KMS-11 (cell line): ENCODE measurements around the gene RSPO1.

ENCODE experiments used
- H2AFZ ChIP-seq: fragments of 200-600 bp; sonication (generic); 2 replicates; pipeline ENCODE4 v1.6.1; 2016; ENCODE audit warnings: antibody characterized with exemption, mixed run types, low read depth
- H3K27ac ChIP-seq: fragments of 200-600 bp; sonication (generic); 2 replicates; pipeline ENCODE4 v1.6.1; 2016; ENCODE audit warnings: mild to moderate bottlenecking, mixed run types
- H3K27me3 ChIP-seq: fragments of 200-600 bp; sonication (generic); 2 replicates; pipeline ENCODE4 v1.6.1; 2017; ENCODE audit warnings: mild to moderate bottlenecking, low read depth, mixed run types, moderate library complexity; ENCODE audit not compliant: insufficient read depth
- H3K36me3 ChIP-seq: fragments of 200-600 bp; sonication (generic); 2 replicates; pipeline ENCODE4 v1.6.1; 2017; ENCODE audit warnings: mild to moderate bottlenecking, mixed run types; ENCODE audit not compliant: insufficient read depth
- H3K4me1 ChIP-seq: fragments of 200-600 bp; sonication (generic); 2 replicates; pipeline ENCODE4 v1.6.1; 2016; ENCODE audit warnings: mild to moderate bottlenecking, low read depth, mixed run types; ENCODE audit not compliant: poor library complexity, severe bottlenecking
- H3K4me2 ChIP-seq: fragments of 200-600 bp; sonication (generic); 2 replicates; pipeline ENCODE4 v1.7.0; 2016; ENCODE audit warnings: mild to moderate bottlenecking, mixed run types
- H3K4me3 ChIP-seq: fragments of 200-600 bp; sonication (generic); IDR thresholded peaks from 2 replicates; pipeline ENCODE4 v1.6.1; 2017; ENCODE audit warnings: low read depth, low read length, mixed read lengths; ENCODE audit not compliant: insufficient read depth
- H3K79me2 ChIP-seq: fragments of 200-600 bp; sonication (generic); 2 replicates; pipeline ENCODE4 v1.6.1; 2016; ENCODE audit warnings: low read depth, mixed run types; ENCODE audit not compliant: insufficient read depth
- H3K9ac ChIP-seq: fragments of 200-600 bp; sonication (generic); 2 replicates; pipeline ENCODE4 v1.6.1; 2016; ENCODE audit warnings: mild to moderate bottlenecking, mixed run types
- H4K20me1 ChIP-seq: fragments of 200-600 bp; sonication (generic); 2 replicates; pipeline ENCODE4 v1.6.1; 2016; ENCODE audit warnings: mild to moderate bottlenecking, mixed run types; ENCODE audit not compliant: insufficient read depth
- TF ChIP-seq, protein P1 (sequence below): fragments of 200-600 bp; sonication (generic); conservative IDR thresholded peaks from 2 replicates; pipeline ENCODE4 v1.6.1; 2017; ENCODE audit warnings: low read depth, mild to moderate bottlenecking, antibody characterized with exemption, low read length, moderate library complexity, mixed read lengths

The RSPO1 gene

DNA sequence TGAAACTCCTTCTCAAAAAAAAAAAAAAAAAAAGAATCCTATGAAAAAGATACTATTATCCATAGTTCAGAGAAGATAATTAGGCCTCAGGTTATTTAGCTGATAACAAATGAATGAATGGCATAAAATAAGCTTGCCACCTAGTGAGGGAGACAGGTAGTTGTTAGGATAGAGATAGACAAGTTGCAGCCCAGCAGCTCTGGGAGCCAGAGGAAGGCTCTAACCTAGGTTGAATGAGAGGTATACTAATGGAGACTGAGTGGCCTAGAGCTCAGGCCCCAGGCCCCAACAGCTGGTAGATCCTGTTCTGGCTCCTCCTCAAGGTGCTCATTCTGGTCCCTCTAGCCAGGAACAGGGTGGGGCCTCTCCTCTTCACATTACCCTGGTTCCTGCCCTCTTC, 20.6 kb upstream of the RSPO1 start:
- Histone ChIP-seq H3K27me3 (no peaks in the 10 kb centered on the region), H3K4me2 (no peak overlapping the region), H3K4me3 (no peak overlapping the region), H3K79me2 (no peaks in the 10 kb centered on the region), H4K20me1 (no peaks in the 10 kb centered on the region), H3K9ac (no peak overlapping the region), H2AFZ (no peak overlapping the region), H3K4me1 (no peaks in the 10 kb centered on the region), H3K27ac (no peak overlapping the region), H3K36me3 (no peaks in the 10 kb centered on the region)
- TF ChIP-seq, protein P1, sequence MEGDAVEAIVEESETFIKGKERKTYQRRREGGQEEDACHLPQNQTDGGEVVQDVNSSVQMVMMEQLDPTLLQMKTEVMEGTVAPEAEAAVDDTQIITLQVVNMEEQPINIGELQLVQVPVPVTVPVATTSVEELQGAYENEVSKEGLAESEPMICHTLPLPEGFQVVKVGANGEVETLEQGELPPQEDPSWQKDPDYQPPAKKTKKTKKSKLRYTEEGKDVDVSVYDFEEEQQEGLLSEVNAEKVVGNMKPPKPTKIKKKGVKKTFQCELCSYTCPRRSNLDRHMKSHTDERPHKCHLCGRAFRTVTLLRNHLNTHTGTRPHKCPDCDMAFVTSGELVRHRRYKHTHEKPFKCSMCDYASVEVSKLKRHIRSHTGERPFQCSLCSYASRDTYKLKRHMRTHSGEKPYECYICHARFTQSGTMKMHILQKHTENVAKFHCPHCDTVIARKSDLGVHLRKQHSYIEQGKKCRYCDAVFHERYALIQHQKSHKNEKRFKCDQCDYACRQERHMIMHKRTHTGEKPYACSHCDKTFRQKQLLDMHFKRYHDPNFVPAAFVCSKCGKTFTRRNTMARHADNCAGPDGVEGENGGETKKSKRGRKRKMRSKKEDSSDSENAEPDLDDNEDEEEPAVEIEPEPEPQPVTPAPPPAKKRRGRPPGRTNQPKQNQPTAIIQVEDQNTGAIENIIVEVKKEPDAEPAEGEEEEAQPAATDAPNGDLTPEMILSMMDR: no peak

DNA sequence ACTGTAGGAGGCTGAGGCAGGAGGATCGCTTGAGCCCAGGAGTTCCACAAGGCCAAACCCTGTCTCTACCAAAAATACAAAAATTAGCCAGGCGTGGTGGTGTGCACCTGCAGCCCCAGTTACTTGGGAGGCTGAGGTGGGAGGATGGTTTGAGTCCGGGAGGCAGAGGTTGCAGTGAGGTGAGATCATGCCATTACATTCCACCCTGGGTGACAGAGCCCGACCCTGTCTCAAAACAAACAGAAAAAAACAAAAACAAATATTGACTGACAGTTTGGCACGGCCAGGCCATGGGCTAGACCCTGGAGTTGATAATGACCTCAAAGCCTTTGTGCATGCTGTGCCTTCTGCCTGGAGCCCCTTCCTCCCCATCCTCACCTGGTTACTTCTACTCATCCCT, 19.2 kb upstream of the RSPO1 start:
- no peaks in the 10 kb centered on the region for H3K27me3 ChIP-seq
- H3K9ac ChIP-seq: no peak overlapping the region
- no peak overlapping the region for H3K4me2 ChIP-seq
- no peak overlapping the region for H2AFZ ChIP-seq
- H3K4me3 ChIP-seq: no peak overlapping the region
- TF ChIP-seq, protein P1: no peak
- H3K27ac ChIP-seq: no peak overlapping the region
- H3K79me2 ChIP-seq: no peaks in the 10 kb centered on the region
- no peaks in the 10 kb centered on the region for H3K4me1 ChIP-seq
- H3K36me3 ChIP-seq: no peaks in the 10 kb centered on the region
- H4K20me1 ChIP-seq: no peaks in the 10 kb centered on the region

DNA sequence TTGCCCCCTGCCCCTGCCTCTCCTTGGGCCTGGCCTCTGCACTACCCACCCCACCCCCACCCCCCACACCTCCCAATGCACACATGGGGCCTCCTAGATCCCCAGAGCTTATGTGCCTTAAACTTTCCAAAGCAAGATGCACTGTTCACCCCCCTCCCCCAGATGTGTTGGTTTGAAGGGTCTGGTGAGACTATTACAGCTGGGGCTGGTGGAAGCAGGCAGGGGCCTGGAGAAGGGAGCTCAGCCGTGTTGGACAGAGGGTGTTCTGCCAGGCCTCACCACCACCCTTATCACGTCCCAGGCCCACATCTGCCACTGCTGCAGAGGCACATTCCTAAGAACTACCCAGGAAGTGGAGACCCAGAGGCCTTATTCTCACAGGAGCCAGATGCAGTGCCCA, 18.3 kb upstream of the RSPO1 start:
- H3K4me3 ChIP-seq: no peak overlapping the region
- TF ChIP-seq, protein P1: no peak
- H3K27ac ChIP-seq: no peak overlapping the region
- H3K27me3 ChIP-seq: no peaks in the 10 kb centered on the region
- no peak overlapping the region for H3K4me2 ChIP-seq
- H2AFZ ChIP-seq: no peak overlapping the region
- no peaks in the 10 kb centered on the region for H3K79me2 ChIP-seq
- H3K9ac ChIP-seq: no peak overlapping the region
- H3K4me1 ChIP-seq: no peaks in the 10 kb centered on the region
- H4K20me1 ChIP-seq: no peaks in the 10 kb centered on the region
- no peaks in the 10 kb centered on the region for H3K36me3 ChIP-seq

DNA sequence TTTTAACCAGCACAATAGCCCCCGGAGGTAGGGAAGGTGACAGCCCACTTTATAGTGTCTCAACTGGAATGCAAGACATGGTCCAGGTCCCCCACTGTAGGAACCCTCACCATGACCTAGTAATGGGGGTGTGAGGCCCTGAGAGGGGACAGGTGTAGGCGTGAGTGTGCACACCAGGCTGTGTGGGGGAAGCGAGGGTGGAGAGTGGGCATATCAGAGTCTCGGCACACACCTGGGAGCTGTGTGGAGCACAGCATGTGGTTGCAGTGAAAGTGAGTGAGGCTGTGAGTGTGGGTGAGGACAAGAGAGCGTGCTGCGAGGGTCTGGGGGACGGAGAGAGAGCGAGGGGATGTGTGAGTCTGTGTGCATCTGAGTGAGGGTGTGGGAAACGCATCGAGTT, 17.1 kb upstream of the RSPO1 start:
- H3K27ac ChIP-seq: no peak overlapping the region
- H3K4me2 ChIP-seq: no peak overlapping the region
- H3K9ac ChIP-seq: no peak overlapping the region
- no peak overlapping the region for H2AFZ ChIP-seq
- H3K36me3 ChIP-seq: no peaks in the 10 kb centered on the region
- no peak overlapping the region for H3K4me3 ChIP-seq
- no peaks in the 10 kb centered on the region for H3K4me1 ChIP-seq
- TF ChIP-seq, protein P1: no peak
- H3K79me2 ChIP-seq: no peaks in the 10 kb centered on the region
- no peaks in the 10 kb centered on the region for H4K20me1 ChIP-seq
- no peaks in the 10 kb centered on the region for H3K27me3 ChIP-seq

DNA sequence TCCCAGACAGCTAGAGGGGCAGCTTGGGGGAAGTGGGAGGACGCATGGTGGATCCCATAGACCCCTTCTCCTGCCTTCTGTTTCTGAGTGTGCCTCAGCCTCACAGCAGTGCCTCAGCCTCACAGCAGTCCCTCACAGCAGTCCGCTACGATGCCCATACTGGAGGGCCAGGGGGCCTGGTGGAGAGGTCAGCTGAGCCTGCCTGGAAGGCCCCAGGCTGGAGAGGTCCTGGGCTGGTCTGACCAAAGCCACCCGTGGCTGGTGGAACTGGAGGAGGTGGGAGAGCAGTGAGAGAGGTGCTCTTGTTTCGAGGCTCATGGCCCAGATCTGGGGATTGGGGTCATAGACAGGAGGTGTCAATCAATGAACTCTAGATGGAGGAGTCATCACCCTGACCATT, 16.0 kb upstream of the RSPO1 start:
- H3K36me3 ChIP-seq: no peaks in the 10 kb centered on the region
- H2AFZ ChIP-seq: no peak overlapping the region

More for the DNA sequence above, 16.0 kb upstream of the RSPO1 start:
- Histone ChIP-seq H3K4me2 (no peak overlapping the region), H3K9ac (no peak overlapping the region), H4K20me1 (no peaks in the 10 kb centered on the region), H3K27me3 (no peaks in the 10 kb centered on the region), H3K27ac (no peak overlapping the region), H3K79me2 (no peaks in the 10 kb centered on the region), H3K4me3 (no peak overlapping the region), H3K4me1 (no peaks in the 10 kb centered on the region)
- TF ChIP-seq, protein P1: no peak
